ENCODE measurements around the gene TPO.
"Not testable (repeated sequence)": the region's sequence is repeated elsewhere in the genome, so short reads cannot be mapped to it uniquely, and the experiment has no call there.

The TPO gene

GRCh38 chr2:1563084-1563857, 150.0 kb downstream of the TPO start:
- no peak for DNase-seq

GRCh38 chr2:1563943-1564891, 151.0 kb downstream of the TPO start:
- no peak for DNase-seq

GRCh38 chr2:1567556-1568344, 154.5 kb downstream of the TPO start:
- no peak for DNase-seq

- DNase-seq: not testable (repeated sequence)
These were observed 155.0 kb downstream of the TPO start for GRCh38 chr2:1568345-1568668.

GRCh38 chr2:1569879-1570450, 156.7 kb downstream of the TPO start:
- no peak for DNase-seq

- no peak for DNase-seq
These were observed 158.5 kb downstream of the TPO start for GRCh38 chr2:1571477-1572417.

- DNase-seq: no peak
These were observed 159.4 kb downstream of the TPO start for GRCh38 chr2:1572638-1573037.

- DNase-seq: no peak
These were observed 164.6 kb downstream of the TPO start for GRCh38 chr2:1577846-1578245.

GRCh38 chr2:1581257-1581964, 168.1 kb downstream of the TPO start:
- DNase-seq: not testable (repeated sequence)

GRCh38 chr2:1581965-1582625, 168.8 kb downstream of the TPO start:
- DNase-seq: no peak

GRCh38 chr2:1582891-1583341, 169.7 kb downstream of the TPO start:
- DNase-seq: no peak

- DNase-seq: no peak
These were observed 170.8 kb downstream of the TPO start for GRCh38 chr2:1584051-1584531.

- DNase-seq: no peak
These were observed 171.6 kb downstream of the TPO start for GRCh38 chr2:1584691-1585485.

GRCh38 chr2:1585635-1586034, 172.4 kb downstream of the TPO start:
- DNase-seq: no peak

- DNase-seq: no peak
These were observed 173.1 kb downstream of the TPO start for GRCh38 chr2:1586251-1586922.

GRCh38 chr2:1586923-1587840, 173.9 kb downstream of the TPO start:
- no peak for DNase-seq

Measured in activated CD4-positive, alpha-beta T cell treated with anti-CD3 and anti-CD28 coated beads, Interleukin-2, amount 50 U/mL, for 1 hour (primary cell).